Hematopoietic multipotent progenitor cell treated with erythropoietin and hydrocortisone succinate and interleukin-3 and kit ligand, for 6 days (in vitro differentiated cells): ENCODE measurements around the gene C10orf53.

ENCODE experiments used
- DNase-seq: peaks from one replicate; pipeline ENCODE4 v3.0.0-alpha.2; 2015

The C10orf53 gene, protein sequence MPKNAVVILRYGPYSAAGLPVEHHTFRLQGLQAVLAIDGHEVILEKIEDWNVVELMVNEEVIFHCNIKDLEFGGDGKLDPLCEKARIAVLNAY

DNA sequence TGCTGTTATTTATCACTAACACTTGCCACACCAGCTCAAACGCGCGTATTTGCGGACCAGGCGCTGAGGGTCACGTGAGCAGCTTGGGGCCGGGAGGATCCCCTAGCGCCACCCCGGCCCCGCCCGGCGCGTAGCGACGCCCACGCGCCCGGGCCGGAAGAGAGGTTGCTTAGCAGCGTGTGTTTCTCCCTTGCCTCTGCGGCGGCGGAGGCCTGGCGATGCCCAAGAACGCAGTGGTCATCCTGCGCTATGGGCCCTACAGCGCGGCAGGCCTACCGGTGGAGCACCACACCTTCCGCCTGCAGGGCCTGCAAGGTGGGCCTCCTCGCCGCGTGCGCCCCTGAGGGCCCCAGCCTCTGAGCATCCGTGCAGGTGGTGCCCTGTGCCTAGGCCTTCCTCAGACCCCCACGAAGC is at the start of gene C10orf53:
Gene C10orf53 (plus strand): TSS at position 172 of the 414 bp plus-strand sequence. CDS start 47 bp downstream, at position 219.
- peak; percentile 74 for DNase-seq

DNA sequence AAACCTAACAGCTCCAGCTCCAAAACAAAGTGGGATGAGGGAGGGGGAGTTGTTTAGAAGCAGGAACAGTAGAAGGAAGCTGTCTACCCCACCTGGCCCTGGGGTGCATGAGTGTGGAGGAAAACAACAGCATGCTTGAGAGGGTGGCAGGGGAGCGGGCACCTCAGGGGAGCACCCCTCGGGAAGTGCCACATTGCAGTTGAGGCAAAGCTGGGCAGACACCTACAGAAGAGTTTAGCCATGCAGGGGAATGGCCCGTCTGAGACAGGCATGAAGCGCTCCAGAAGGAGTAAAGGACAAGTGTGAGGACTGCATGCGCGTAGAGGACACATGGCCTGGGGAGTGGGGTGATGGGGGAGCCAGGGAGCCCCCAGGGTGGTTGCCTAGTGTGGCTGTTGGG is 47.5 kb upstream of the C10orf53 start:
- no peak for DNase-seq

DNA sequence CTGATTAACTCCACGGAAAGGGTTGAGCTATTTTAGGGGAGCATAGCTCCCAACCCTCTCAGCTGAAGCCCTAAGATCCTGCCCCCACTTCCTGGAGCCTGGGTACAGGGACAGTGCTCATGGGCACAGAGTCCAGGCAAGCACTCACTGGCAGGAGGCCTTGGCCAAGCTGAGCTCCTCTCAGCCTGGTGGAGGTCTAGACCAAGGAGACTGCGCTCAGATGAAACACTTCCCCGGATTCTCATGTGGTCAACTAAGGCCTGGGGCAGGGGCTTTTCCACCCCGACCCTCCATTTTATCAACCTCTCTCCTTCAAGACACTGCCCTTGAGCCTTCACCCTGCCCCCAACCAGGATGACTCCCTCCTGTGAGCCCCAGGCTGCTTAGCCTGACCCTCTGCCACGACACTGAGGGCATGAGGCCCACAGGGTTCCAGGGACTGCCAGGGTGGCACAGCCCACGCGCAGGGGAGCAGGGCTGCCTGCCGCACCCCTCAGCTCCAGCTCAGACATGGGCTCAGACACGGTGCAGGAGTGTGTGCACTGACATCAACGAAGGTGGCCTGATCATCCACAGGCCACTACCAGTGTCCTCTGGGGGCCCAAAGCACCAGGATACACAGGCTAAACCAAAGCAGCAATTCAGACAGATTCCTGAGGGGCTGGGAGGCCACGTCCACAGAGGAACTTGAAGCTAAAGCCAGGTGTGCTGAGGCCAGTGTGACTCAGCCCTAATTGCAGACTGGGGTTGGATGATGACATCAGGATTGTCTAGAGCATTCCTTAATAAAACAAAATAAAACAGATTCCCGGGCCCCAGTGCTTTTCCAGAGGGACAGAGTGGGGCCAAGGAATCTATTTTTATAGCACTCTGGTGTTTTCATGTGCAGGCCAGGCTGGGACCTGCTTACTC is 46.8 kb upstream of the C10orf53 start:
- DNase-seq: no peak

DNA sequence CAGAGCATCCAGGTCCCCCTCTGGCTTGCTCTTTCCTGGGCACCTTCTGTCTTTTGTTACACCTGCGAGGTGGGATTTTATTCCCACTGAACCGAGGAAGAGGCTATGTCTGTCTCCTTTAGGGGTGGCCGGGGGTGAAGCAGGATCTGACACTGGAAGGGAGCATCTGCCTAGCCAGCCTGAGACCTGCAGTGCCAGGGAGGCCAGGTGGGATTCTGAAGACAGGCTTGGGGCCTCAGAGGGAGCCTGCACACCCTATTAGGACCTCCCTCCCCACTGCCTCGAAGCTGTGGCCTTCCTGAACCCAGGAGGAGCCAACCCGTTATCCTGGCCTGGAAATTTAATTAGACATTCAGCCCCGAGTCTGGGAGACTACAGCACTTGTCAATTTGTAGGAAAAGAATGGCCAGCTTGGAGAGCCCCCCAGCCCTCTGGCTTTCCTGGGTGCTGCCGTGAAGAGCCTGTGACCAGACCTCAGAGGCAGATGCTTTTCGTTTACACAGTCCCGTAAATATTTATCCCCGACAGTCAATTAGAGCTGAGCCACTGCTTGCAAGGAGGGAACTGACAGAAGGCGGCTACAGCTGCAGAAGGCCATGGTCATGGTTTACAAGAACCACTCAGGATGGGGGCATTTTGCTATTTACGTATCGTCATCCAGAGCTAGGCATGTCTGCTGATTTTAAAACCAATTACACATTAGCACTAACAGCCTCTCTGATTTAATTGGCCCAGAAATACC is 46.0 kb upstream of the C10orf53 start:
- DNase-seq: no peak

DNA sequence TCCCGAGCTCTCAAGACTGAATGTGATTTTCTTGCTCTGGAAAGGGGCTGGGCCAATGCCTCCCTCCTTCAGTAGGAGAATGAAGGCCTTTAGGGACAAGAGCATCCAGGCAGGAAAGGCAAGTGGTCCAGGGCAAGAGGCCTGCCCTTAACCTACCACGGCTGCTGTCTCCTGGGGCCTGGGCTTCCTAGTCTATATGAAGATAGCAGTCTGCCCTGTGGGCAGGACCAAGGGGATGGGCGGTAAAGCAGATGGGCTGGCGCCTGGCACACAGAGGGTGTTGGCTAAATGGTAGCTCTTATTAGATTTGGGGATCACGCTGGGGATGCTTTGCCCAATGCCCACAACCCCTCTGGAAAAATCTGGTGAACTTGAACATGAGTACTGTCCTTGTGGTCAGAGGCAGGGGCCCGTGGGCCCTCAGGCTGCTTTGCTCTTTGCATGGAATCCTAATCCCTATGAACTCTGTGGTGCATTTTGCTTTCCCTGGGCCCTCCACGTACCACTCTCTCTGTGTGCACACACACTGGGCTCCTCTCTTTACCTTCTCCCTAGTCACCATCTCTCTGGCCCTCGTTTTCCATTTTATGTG is 45.3 kb upstream of the C10orf53 start:
- no peak for DNase-seq

DNA sequence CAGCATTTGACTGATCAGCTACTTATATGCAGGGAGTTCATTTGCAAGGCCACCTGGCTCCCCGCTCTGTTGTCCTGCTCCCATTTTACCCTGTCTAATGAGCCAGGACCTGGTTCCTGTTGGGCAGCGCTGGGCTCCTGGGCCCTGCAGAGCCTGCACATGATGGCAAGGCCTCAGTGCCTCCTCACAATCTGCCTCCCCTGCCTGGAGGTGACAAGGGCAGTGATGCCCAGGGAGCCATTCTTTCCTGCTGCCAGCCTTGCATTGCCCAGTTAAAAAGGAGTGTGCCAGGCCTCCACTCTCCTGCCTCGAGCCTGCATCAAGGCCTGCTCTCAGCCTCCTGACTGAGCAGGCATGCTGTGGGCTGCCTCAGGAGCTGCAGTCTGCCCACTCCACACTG is 37.1 kb upstream of the C10orf53 start:
- no peak for DNase-seq

DNA sequence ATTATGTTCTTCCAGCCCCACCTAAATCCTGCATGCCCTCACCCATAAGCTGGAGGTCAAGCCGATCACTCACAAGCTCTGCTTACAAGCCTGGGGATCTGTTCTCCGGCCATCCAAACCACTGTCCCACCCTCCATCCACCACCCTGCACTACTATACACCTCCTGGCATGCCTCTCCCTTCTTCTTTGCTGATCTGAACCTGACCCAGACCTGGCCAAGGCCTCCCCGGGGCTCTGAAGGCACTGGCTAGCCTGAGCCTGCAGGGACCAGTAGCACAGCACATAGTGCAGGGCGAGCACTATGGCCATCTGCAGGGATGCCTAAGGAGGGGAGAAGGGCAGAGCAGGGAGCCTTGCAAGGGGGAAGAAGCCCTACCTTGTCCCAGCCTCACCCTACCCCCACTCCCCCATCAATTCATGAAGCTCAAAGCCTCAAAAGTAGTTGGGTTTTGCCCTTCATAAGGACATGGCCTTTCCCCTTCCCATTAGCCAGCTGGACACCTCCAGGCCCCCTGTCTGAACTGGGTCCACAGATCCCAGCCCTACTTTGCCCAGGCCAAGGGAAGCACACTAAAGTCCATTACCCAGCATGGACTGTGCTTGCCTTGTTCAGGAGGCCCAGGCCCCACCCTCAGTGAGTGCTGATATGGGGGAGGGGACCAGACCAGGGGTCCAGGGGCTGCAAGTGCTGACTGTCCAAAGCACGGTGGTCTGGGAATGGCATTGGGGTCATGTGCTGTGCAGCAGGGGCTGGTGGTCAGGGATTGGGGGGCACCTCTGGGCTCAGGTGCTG is 36.0 kb upstream of the C10orf53 start:
- DNase-seq: no peak

DNA sequence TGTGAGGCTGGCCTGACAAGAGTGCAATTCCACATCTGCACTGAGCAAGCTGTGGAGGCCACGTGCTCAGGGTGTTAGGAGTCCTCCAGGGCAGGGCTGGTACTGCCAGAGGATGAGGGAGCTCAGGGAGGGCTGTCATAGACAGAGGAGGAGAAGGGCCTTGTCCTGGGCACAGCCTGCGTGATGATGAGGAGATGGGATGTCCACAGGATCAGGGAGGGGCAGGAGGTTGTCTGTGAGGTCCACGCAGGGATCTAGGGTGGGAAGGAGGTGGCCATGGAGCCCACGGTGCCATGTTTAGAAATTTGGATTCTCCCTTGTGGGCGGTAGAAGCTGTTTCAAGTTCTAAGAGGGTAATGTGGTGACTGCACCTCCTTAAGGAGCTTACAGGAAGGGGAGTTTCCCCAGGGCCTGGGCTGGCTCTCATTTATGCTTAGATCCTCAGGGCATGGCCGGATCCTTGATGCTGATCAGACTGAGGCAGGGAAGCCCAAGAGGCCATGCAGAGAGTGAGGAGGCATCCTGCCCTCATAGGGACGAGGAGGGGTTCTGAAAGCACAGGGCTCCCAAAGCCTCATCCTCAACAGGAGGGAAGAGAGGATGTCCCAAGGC is 35.3 kb upstream of the C10orf53 start:
- DNase-seq: no peak

DNA sequence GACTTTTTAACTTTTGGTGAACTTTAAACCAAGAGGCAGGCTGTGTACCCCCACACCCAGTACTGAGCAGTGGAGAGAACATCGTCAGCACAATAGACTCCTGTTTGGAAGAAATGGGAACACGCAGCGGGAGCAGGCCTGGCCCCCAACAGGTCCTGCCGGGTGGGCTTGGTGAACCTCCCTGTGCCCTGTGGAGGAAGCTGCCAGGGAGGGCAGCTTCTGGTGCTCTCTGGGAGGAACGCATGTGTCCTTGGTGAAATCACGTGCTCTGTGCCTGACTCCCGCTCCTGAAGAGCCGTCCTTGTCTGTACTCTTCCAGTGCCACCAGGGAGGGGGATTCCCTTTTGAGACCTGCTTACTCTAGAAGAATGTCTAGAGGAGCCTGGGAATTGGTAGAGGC is 34.0 kb upstream of the C10orf53 start:
- DNase-seq: no peak

DNA sequence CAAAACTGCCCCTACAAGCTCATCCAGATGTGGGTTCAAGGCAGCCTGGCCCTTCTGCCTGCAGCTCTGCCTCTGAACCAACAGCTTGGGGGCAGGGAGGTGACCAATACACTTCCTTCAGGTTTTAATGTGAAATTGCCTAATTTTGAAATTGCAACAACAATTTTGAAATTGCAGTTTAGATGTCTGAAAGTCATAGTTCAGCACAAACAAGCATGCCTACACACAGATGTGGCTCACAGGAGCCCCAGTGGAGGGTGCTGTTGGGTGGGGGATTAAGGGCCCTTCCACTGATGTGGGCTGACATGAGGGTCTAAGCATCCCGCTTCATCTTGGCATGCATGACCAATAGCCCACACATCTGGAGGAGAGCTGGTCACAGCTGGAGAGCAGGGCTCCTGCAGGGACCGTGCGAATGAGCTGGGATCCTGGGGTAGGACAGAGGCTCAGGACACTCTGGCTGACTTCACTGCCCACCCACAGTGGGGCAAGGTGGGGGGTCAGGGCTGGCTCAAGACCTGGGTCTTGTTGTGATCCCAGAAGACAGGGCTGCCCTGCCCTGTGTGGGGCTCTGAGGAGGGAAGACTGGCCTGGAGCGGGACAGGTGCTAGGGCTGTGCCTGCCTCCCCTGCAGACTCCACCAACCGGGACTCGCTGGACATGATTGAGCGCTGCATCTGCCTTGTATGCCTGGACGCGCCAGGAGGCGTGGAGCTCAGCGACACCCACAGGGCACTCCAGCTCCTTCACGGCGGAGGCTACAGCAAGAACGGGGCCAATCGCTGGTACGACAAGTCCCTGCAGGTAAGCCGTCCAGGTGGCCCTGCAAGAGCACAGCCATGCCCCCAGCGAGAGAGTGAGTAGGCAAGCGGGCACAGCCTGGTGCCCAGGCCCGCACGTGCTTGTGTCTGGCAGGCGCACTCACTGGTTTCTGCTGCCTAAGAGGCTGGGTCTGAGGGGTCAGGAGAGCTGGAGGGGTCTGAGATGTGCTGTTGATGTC is 33.3 kb upstream of the C10orf53 start:
- no peak for DNase-seq

DNA sequence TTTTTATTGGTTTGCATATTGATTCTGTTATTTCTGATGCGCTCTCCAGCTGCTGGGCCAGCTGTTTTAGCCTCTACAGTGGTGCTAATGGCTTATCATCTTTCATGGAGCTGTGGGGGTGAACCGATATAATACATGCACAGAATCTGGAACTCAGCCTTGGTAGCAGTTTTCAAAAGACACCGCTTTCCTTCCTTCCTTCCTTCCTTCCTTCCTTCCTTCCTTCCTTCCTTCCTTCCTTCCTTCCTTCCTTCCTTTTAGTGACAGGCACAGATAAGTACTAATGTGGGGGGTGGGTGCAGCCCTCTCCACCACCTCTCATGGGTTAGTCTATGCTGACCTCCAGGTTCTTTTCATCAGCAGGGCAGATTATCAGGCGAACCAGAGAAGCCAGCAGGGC is 31.9 kb upstream of the C10orf53 start:
- no peak for DNase-seq

DNA sequence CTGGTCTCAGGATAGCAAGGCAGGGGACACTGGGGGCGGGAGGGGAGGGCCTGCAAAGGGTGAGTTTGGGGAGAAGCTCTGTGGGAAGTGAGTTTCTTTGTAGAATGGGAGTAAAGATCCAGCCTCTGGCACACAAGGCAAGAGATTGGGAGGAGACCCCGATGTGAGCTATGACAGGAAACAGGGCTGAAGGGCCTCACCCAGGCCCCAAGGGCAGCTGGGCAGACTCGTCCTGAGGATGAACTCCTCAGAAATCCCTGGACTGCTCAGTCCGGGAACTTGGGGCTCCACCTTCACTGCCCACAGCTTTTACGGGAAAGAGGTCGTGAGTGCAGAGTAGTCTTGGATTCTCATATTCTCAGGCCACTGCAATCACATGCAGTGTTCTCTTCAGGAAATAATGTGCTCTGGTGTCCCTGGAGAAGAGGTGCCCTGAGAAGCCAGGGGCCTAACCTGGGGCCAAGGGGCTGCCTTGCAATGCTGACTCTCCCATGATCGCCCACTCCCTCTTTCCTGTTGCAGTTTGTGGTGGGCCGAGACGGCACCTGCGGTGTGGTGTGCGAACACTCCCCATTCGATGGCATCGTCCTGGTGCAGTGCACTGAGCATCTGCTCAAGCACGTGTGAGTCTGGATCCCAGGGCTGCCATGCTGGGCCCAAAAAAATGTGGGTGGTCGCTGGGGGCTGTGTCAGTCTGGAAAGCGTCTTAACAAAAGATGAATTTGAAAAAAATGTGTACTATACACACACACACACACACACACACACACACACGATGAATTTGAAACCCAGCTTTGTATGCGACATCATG is 31.3 kb upstream of the C10orf53 start:
- DNase-seq: no peak

DNA sequence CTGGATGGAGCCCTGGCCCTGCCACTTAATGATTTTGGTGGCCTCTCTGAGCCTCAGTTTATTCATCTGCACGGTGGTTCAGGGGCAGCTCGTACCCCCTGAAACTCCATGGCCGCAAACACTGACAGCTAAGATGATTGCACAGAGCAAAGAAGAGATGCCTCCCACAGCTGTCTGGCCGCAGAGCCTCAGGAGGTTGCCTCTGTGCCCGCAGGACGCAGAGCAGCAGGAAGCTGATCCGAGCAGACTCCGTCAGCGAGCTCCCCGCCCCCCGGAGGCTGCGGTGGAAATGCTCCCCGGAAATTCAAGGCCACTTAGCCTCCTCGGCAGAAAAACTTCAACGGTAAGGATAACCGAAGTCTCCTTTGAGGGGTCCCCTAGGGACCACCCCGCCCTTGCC is 30.2 kb upstream of the C10orf53 start:
- no peak for DNase-seq

DNA sequence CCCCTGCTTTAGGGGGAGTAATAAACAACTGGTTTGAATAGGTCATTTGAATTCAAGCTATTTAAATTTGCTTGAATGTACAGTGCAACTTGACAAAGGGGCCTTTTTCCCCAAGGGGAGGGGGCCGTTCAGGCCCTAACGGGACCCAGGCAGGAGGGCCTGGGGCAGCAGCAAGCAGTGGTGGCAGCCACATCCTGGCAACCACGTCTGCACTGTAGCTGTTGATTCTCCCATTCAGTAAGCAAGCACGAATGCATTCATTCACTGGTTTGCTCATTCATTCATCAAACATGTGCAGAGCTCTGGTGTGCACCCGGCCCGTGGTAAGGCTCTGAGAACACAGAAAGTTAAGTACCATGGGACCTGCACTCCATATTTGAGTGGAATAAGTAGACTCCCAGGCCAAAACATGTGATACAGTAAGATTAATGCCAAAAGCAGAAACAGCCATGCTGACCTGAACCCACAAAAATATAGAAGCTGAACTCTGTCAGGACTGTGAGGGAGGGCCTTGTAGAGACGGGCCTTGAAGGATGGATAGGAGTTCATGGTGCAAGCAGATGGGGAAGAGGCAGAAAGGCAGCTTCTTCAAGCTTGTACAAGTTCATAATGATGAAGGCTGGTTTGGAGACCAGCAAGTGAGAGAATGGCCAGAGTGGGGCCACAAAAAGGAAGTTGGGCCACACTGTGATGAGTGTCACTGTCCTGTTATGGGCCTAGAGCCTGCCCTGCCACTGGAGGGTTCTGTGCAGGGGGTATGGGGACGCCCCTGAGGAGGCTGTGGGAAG is 29.3 kb upstream of the C10orf53 start:
- no peak for DNase-seq

DNA sequence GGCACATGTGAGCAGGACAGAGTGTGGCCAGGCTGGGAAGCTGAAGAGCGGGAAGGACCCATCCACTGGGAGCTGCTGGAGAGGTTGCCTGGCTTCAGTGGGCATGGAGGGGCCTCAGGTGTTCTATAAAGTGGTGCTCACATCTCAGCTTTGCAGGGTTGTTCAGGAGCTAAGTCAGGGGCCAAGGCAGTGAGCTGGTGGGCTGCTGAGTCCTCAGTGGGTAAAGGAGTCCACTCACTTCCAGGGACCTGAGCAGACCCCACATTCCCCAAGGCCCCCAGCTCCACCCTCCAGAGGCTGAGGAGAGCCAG is 28.8 kb upstream of the C10orf53 start:
- DNase-seq: no peak

DNA sequence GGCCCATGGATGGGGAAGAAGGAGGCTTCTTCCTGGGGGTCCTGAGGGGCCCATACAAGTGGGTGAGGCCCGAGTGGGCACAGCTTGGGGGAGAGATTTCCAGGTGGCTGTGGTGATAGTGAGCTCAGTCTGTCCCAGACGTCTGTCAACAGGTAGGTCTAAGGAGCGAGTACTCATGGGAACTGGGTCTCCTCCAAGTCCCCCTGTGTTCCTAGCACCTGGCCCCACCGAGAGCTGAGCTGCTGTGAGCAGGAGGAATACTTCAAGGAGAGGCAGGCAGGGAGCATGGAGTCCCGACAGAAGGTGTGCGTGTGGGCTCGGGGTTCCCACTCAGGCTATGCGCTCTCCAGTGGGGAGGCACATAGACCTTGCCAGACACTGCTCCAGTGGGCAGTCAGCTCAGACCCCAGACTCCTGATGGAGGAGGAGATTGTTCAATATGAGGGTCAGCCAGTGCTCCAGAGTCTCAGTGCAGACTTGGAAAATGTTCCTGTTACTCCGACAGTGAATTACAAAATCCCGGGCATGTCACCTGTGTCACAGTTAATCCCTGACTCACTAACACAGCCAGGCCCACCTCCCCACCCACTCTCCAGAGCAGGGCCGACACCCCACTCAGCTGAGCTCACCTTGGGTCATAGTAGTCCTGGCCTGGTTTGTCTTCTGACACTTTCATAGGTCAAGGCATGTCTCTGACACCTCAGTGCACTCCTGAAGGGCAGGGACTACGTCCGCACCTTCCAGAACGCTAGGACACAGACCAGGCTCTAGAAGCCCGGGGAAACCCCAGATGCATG is 28.2 kb upstream of the C10orf53 start:
- DNase-seq: no peak

DNA sequence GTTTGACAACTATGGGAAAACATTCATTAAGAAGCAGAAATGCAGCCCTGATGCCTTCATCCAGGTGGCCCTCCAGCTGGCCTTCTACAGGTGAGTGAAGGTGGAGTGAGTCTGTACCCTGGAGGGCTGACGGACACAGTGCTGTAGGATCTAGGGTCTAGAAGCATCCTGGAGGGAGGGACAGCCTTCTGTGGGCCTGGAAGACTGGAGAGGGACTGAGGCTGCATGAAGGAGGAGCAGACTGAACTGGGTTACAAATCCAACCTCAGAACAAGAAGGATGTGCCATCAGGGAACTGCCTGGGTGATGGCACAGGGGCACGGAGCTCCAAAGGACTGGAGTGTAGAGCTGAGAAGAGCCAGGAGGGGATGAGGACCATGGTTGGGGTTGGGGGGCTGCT is 27.5 kb upstream of the C10orf53 start:
- no peak for DNase-seq
